SK-N-SH (cell line): Measurements from ENCODE around the gene EXOC4. TPM values are rescaled to one million over a fixed set of nuclear protein-coding genes. Genes with fewer than 3 reads are reported as not detected.

Experiments used
- CTCF ChIA-PET: fragments of 300-600, 350-600 bp; formaldehyde crosslinking; extraction: SDS; loops from one replicate; lab custom pipeline; 2021; lab: Yijun Ruan, JAX
- POLR2A ChIA-PET: fragments of 350-600 bp; sonication (Branson Sonifier 250); formaldehyde crosslinking; extraction: SDS; loops from one replicate; lab custom pipeline; 2020; ENCODE audit warnings: antibody characterized with exemption, inconsistent platforms; lab: Yijun Ruan, JAX
- DNase-seq: peaks from one replicate; pipeline ENCODE4 v3.0.0; 2012
- H2AFZ ChIP-seq: fragments of 200-600 bp; sonication (generic); 2 replicates; pipeline ENCODE4 v1.8.1; 2016; ENCODE audit warnings: antibody characterized with exemption, mild to moderate bottlenecking, low read depth
- H3F3A ChIP-seq: fragments of 200-600 bp; sonication (generic); replicated peaks from 2 replicates; pipeline ENCODE3; 2016; ENCODE audit warnings: antibody characterized with exemption, mild to moderate bottlenecking; ENCODE audit not compliant: insufficient read depth
- H3K27ac ChIP-seq, 2 experiments: fragments of 200-500 bp in 1 of 2; fragments of 200-600 bp in 1 of 2; sonication (Bioruptor generic) in 1 of 2; sonication (generic), shearing (Covaris generic) in 1 of 2; 2 replicates each; pipeline versions ENCODE4 v1.5.1 to v1.6.1; 2014 to 2016; ENCODE audit warnings: low read depth in 2 of 2, inconsistent platforms in 1 of 2, low read length in 1 of 2, mild to moderate bottlenecking in 1 of 2, mixed read lengths in 1 of 2
- H3K27me3 ChIP-seq: fragments of 200-600 bp; sonication (generic), shearing (Covaris generic); 2 replicates; pipeline ENCODE4 v1.6.1; 2016; ENCODE audit warnings: mixed run types; ENCODE audit not compliant: insufficient read depth
- H3K36me3 ChIP-seq, 2 experiments: fragments of 200-500 bp in 1 of 2; fragments of 200-600 bp in 1 of 2; sonication (Bioruptor generic) in 1 of 2; sonication (generic) in 1 of 2; replicated peaks in 1 of 2; 2 replicates each; pipeline versions ENCODE3 to v1.5.1; 2014 to 2016; ENCODE audit warnings: low read length in 1 of 2, mild to moderate bottlenecking in 1 of 2; ENCODE audit not compliant: insufficient read depth in 2 of 2, control insufficient read depth in 1 of 2
- H3K4me1 ChIP-seq, 2 experiments: fragments of 200-500 bp in 1 of 2; fragments of 200-600 bp in 1 of 2; sonication (Bioruptor generic) in 1 of 2; sonication (generic), shearing (Covaris generic) in 1 of 2; 2 replicates each; pipeline versions ENCODE4 v1.5.1 to v1.6.1; 2014 to 2016; ENCODE audit warnings: low read depth in 1 of 2, low read length in 1 of 2, mixed run types in 1 of 2; ENCODE audit not compliant: insufficient read depth in 2 of 2, control insufficient read depth in 1 of 2
- H3K4me2 ChIP-seq: fragments of 200-600 bp; sonication (generic), shearing (Covaris generic); 2 replicates; pipeline ENCODE4 v1.6.1; 2017; ENCODE audit warnings: mixed run types
- H3K4me3 ChIP-seq, 2 experiments: fragments of 200-500 bp in 1 of 2; fragments of 200-600 bp in 1 of 2; sonication (Bioruptor generic) in 1 of 2; sonication (generic), shearing (Covaris generic) in 1 of 2; 2 replicates each; pipeline versions ENCODE4 v1.5.1 to v1.8.1; 2014 to 2016; ENCODE audit warnings: low read depth in 2 of 2, inconsistent platforms in 1 of 2, low read length in 1 of 2, mild to moderate bottlenecking in 1 of 2, mixed read lengths in 1 of 2, moderate library complexity in 1 of 2
- H3K79me2 ChIP-seq: fragments of 200-600 bp; sonication (generic); 2 replicates; pipeline ENCODE4 v1.8.1; 2017; ENCODE audit warnings: mild to moderate bottlenecking; ENCODE audit not compliant: insufficient read depth
- H3K9ac ChIP-seq: fragments of 200-600 bp; sonication (generic); 2 replicates; pipeline ENCODE4 v1.6.1; 2017; ENCODE audit warnings: mixed run types
- H3K9me2 ChIP-seq: fragments of 200-600 bp; sonication (generic); 2 replicates; pipeline ENCODE4 v1.6.1; 2017; ENCODE audit warnings: mixed run types
- H3K9me3 ChIP-seq: fragments of 200-600 bp; sonication (generic); 2 replicates; pipeline ENCODE4 v1.6.1; 2017; ENCODE audit warnings: mixed run types, mild to moderate bottlenecking, moderate library complexity
- H4K20me1 ChIP-seq: fragments of 200-600 bp; sonication (generic); 2 replicates; pipeline ENCODE4 v1.6.1; 2017; ENCODE audit warnings: mild to moderate bottlenecking, mixed run types; ENCODE audit not compliant: insufficient read depth
- POLR2AphosphoS5 ChIP-seq: IDR thresholded peaks from 2 replicates; pipeline ENCODE4 v1.6.1; 2012; ENCODE audit warnings: low read depth, low read length
- RAD21 ChIP-seq: IDR thresholded peaks from 2 replicates; pipeline ENCODE4 v1.6.1; 2012; ENCODE audit warnings: mild to moderate bottlenecking, low read length
- SMC3 ChIP-seq: IDR thresholded peaks from 2 replicates; pipeline ENCODE4 v1.6.1; 2012; ENCODE audit warnings: low read depth, low read length, improper control_type of control experiment
- TAF1 ChIP-seq: IDR thresholded peaks from 2 replicates; pipeline ENCODE4 v1.6.1; 2012; ENCODE audit warnings: low read depth, mild to moderate bottlenecking, low read length, moderate library complexity, borderline replicate concordance
- TEAD4 ChIP-seq: IDR thresholded peaks from 2 replicates; pipeline ENCODE4 v1.4.0; 2012; ENCODE audit warnings: mild to moderate bottlenecking, borderline replicate concordance; ENCODE audit not compliant: insufficient read depth
- WGBS: methylation state at CpG from one replicate; pipeline ENCODE4 v1.1.6; 2017; ENCODE audit warnings: low lambda C conversion rate; 5-methylcytosine and 5-hydroxymethylcytosine counted together
- polyA plus RNA-seq, 3 experiments: library from polyadenylated mRNA; depleted of rRNA; stranded (reverse); fragments of >200 nt; gene quantifications; 2 replicates each; pipeline ENCODE4 v1.2.3, GENCODE V29; 2012
- TF ChIP-seq, protein P1 (sequence below): fragments of 200-600 bp; sonication (generic); IDR thresholded peaks from 2 replicates; pipeline ENCODE4 v1.6.1; 2017; ENCODE audit warnings: antibody characterized with exemption, mild to moderate bottlenecking, moderate library complexity
- TF ChIP-seq, protein P2 (sequence below): IDR thresholded peaks from 2 replicates; pipeline ENCODE4 v1.4.0; 2012; ENCODE audit warnings: low read depth, borderline replicate concordance
- TF ChIP-seq, protein P3 (sequence below): IDR thresholded peaks from 2 replicates; pipeline ENCODE4; 2012
- TF ChIP-seq, protein P4 (sequence below): fragments of 150-350 bp; IDR thresholded peaks from 2 replicates; pipeline ENCODE4 v1.6.1; 2017; ENCODE audit warnings: antibody characterized with exemption, low read length, low read depth, borderline replicate concordance
- TF ChIP-seq, protein P5 (sequence below): IDR thresholded peaks from 2 replicates; pipeline ENCODE4 v1.4.0; 2012; ENCODE audit warnings: low read depth, borderline replicate concordance

EXOC4 gene
- polyA plus RNA-seq, 1 of the 3 experiments (the other 2 are of a cell fraction) = 37.3 TPM

DNA sequence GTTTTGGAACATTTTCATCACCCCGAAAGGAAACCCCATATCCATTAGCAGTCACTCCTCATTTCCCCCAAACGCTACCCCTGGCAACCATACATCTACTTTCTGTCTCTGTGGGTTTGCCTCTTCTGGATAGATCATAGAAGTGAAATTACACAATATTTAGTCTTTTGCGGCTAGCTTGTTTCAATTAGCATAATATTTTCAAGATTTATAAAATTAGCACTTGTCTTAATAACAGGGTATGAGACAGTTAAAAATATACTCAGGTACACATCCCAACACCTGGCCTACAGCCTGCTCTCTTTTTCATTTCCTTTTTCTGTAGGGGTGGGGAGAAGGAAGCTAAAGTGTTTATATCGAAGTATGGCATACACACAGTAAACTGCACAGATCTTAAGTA is 792.8 kb downstream of the EXOC4 start (continued):
- TF ChIP-seq, protein P1, sequence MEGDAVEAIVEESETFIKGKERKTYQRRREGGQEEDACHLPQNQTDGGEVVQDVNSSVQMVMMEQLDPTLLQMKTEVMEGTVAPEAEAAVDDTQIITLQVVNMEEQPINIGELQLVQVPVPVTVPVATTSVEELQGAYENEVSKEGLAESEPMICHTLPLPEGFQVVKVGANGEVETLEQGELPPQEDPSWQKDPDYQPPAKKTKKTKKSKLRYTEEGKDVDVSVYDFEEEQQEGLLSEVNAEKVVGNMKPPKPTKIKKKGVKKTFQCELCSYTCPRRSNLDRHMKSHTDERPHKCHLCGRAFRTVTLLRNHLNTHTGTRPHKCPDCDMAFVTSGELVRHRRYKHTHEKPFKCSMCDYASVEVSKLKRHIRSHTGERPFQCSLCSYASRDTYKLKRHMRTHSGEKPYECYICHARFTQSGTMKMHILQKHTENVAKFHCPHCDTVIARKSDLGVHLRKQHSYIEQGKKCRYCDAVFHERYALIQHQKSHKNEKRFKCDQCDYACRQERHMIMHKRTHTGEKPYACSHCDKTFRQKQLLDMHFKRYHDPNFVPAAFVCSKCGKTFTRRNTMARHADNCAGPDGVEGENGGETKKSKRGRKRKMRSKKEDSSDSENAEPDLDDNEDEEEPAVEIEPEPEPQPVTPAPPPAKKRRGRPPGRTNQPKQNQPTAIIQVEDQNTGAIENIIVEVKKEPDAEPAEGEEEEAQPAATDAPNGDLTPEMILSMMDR = no peak
- TF ChIP-seq POLR2AphosphoS5 = no peak
- TF ChIP-seq, protein P2, sequence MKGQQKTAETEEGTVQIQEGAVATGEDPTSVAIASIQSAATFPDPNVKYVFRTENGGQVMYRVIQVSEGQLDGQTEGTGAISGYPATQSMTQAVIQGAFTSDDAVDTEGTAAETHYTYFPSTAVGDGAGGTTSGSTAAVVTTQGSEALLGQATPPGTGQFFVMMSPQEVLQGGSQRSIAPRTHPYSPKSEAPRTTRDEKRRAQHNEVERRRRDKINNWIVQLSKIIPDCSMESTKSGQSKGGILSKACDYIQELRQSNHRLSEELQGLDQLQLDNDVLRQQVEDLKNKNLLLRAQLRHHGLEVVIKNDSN = no peak
- no peak for TF ChIP-seq SMC3
- TF ChIP-seq, protein P3, sequence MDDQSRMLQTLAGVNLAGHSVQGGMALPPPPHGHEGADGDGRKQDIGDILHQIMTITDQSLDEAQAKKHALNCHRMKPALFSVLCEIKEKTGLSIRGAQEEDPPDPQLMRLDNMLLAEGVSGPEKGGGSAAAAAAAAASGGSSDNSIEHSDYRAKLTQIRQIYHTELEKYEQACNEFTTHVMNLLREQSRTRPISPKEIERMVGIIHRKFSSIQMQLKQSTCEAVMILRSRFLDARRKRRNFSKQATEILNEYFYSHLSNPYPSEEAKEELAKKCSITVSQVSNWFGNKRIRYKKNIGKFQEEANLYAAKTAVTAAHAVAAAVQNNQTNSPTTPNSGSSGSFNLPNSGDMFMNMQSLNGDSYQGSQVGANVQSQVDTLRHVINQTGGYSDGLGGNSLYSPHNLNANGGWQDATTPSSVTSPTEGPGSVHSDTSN = no peak
- TF ChIP-seq, protein P4, sequence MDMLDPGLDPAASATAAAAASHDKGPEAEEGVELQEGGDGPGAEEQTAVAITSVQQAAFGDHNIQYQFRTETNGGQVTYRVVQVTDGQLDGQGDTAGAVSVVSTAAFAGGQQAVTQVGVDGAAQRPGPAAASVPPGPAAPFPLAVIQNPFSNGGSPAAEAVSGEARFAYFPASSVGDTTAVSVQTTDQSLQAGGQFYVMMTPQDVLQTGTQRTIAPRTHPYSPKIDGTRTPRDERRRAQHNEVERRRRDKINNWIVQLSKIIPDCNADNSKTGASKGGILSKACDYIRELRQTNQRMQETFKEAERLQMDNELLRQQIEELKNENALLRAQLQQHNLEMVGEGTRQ = no peak
- TF ChIP-seq, protein P5, sequence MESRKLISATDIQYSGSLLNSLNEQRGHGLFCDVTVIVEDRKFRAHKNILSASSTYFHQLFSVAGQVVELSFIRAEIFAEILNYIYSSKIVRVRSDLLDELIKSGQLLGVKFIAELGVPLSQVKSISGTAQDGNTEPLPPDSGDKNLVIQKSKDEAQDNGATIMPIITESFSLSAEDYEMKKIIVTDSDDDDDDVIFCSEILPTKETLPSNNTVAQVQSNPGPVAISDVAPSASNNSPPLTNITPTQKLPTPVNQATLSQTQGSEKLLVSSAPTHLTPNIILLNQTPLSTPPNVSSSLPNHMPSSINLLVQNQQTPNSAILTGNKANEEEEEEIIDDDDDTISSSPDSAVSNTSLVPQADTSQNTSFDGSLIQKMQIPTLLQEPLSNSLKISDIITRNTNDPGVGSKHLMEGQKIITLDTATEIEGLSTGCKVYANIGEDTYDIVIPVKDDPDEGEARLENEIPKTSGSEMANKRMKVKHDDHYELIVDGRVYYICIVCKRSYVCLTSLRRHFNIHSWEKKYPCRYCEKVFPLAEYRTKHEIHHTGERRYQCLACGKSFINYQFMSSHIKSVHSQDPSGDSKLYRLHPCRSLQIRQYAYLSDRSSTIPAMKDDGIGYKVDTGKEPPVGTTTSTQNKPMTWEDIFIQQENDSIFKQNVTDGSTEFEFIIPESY = no peak
- TF ChIP-seq TAF1 = no peak

DNA sequence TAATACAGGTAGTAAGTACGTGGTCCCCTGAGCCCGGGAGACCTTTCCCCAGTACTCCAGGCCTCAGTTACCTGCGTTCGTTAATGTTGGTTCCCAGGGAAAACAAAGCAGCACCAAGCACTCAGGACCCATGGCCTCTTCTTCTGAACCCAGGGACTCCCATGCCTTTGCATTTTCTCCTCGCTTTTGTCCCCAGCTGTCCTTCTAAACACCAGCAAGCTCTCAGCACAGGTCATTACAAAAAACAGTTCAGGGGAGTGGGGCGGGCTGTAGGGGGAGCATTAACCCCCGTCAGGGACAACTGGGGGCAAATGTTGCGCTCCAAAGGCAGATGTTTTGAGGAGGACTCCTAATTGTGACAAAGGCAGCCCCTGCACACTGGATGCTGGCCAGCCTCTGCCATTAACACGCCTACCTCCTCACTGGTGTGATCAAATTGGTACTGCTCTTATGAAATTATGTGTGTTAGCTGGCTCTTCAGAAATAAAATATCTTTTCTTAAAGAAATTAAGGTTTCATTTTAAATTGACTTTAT is 793.8 kb downstream of the EXOC4 start:
- TF ChIP-seq, protein P5 = no peak
- TF ChIP-seq TEAD4 (no peak), RAD21 (no peak)

More for the DNA sequence above, 793.8 kb downstream of the EXOC4 start:
- H3K4me2 ChIP-seq = no peak overlapping the region
- WGBS = 83% methylated on average over 9 of the region's 9 CpGs
- no peaks in the 10 kb centered on the region for H3K79me2 ChIP-seq
- no peak overlapping the region for H3K4me3 ChIP-seq
- H3K9ac ChIP-seq = no peak overlapping the region
- H2AFZ ChIP-seq = no peak overlapping the region
- no peaks in the 10 kb centered on the region for H3K27me3 ChIP-seq
- no peak for DNase-seq
- no peaks in the 10 kb centered on the region for H3F3A ChIP-seq
- no peaks in the 10 kb centered on the region for H4K20me1 ChIP-seq
- H3K9me3 ChIP-seq = no peaks in the 10 kb centered on the region
- H3K36me3 ChIP-seq = peaks cover 0 to 9% of the 10 kb centered on the region in 2 experiments
- H3K4me1 ChIP-seq = peaks cover 0 to 17% of the 10 kb centered on the region in 2 experiments; a peak in 2 of 4 replicates
- no peak overlapping the region; a peak in 1 of 4 replicates for H3K27ac ChIP-seq
- ChIA-PET CTCF (interaction anchor here (1.1 to 1.8 kb wide), 2 partner anchors 15 to 94 kb away, joined by 5 to 6 read pairs; no protein-coding TSS in a partner anchor), POLR2A (no interaction called here)
- no peaks in the 10 kb centered on the region for H3K9me2 ChIP-seq
